Measurements from ENCODE around the gene RSRC2.
"Not testable (repeated sequence)": the region's sequence is repeated elsewhere in the genome, so short reads cannot be mapped to it uniquely, and the experiment has no call there.

DNA sequence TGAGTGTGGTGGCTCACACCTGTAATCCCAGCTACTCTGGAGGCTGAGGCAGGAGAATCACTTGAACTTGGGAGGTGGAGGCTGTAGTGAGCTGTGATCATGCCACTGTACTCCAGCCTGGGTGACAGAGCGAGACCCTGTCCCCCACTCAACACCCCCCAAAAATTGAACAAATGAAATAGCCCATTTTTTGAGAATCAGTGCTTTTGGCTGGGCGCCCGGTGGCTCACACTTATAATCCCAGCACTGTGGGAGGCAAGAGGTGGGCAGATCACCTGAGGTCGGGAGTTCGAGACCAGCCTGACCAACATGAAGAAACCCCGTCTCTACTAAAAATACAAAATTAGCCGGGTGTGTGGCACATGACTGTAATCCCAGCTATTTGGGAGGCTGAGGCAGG, 56.2 kb downstream of the RSRC2 start:
- TF ChIP-seq, protein P1, sequence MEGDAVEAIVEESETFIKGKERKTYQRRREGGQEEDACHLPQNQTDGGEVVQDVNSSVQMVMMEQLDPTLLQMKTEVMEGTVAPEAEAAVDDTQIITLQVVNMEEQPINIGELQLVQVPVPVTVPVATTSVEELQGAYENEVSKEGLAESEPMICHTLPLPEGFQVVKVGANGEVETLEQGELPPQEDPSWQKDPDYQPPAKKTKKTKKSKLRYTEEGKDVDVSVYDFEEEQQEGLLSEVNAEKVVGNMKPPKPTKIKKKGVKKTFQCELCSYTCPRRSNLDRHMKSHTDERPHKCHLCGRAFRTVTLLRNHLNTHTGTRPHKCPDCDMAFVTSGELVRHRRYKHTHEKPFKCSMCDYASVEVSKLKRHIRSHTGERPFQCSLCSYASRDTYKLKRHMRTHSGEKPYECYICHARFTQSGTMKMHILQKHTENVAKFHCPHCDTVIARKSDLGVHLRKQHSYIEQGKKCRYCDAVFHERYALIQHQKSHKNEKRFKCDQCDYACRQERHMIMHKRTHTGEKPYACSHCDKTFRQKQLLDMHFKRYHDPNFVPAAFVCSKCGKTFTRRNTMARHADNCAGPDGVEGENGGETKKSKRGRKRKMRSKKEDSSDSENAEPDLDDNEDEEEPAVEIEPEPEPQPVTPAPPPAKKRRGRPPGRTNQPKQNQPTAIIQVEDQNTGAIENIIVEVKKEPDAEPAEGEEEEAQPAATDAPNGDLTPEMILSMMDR (IDR thresholded peaks at IDR 0.05), result not testable (repeated sequence)
- not testable (repeated sequence) for TF ChIP-seq POLR2A (IDR thresholded peaks at IDR 0.05)
